KMS-11 (cell line): Measurements from ENCODE around the gene NKAIN2.

Source experiments
- H2AFZ ChIP-seq: fragments of 200-600 bp; sonication (generic); 2 replicates; pipeline ENCODE4 v1.6.1; 2016; ENCODE audit warnings: antibody characterized with exemption, mixed run types, low read depth
- H3K27ac ChIP-seq: fragments of 200-600 bp; sonication (generic); 2 replicates; pipeline ENCODE4 v1.6.1; 2016; ENCODE audit warnings: mild to moderate bottlenecking, mixed run types
- H3K27me3 ChIP-seq: fragments of 200-600 bp; sonication (generic); 2 replicates; pipeline ENCODE4 v1.6.1; 2017; ENCODE audit warnings: mild to moderate bottlenecking, low read depth, mixed run types, moderate library complexity; ENCODE audit not compliant: insufficient read depth
- H3K36me3 ChIP-seq: fragments of 200-600 bp; sonication (generic); 2 replicates; pipeline ENCODE4 v1.6.1; 2017; ENCODE audit warnings: mild to moderate bottlenecking, mixed run types; ENCODE audit not compliant: insufficient read depth
- H3K4me1 ChIP-seq: fragments of 200-600 bp; sonication (generic); 2 replicates; pipeline ENCODE4 v1.6.1; 2016; ENCODE audit warnings: mild to moderate bottlenecking, low read depth, mixed run types; ENCODE audit not compliant: poor library complexity, severe bottlenecking
- H3K4me2 ChIP-seq: fragments of 200-600 bp; sonication (generic); 2 replicates; pipeline ENCODE4 v1.7.0; 2016; ENCODE audit warnings: mild to moderate bottlenecking, mixed run types
- H3K4me3 ChIP-seq: fragments of 200-600 bp; sonication (generic); IDR thresholded peaks from 2 replicates; pipeline ENCODE4 v1.6.1; 2017; ENCODE audit warnings: low read depth, low read length, mixed read lengths; ENCODE audit not compliant: insufficient read depth
- H3K79me2 ChIP-seq: fragments of 200-600 bp; sonication (generic); 2 replicates; pipeline ENCODE4 v1.6.1; 2016; ENCODE audit warnings: low read depth, mixed run types; ENCODE audit not compliant: insufficient read depth
- H3K9ac ChIP-seq: fragments of 200-600 bp; sonication (generic); 2 replicates; pipeline ENCODE4 v1.6.1; 2016; ENCODE audit warnings: mild to moderate bottlenecking, mixed run types
- H4K20me1 ChIP-seq: fragments of 200-600 bp; sonication (generic); 2 replicates; pipeline ENCODE4 v1.6.1; 2016; ENCODE audit warnings: mild to moderate bottlenecking, mixed run types; ENCODE audit not compliant: insufficient read depth
- TF ChIP-seq, protein P1 (sequence below): fragments of 200-600 bp; sonication (generic); conservative IDR thresholded peaks from 2 replicates; pipeline ENCODE4 v1.6.1; 2017; ENCODE audit warnings: low read depth, mild to moderate bottlenecking, antibody characterized with exemption, low read length, moderate library complexity, mixed read lengths

NKAIN2 gene

GRCh38 chr6:123945386-123945785 is 141.7 kb downstream of the NKAIN2 start:
- Histone ChIP-seq H4K20me1 (no peaks in the 10 kb centered on the region), H3K27ac (no peak overlapping the region), H3K4me1 (no peaks in the 10 kb centered on the region), H3K9ac (no peak overlapping the region), H3K27me3 (no peaks in the 10 kb centered on the region), H2AFZ (no peak overlapping the region), H3K36me3 (no peaks in the 10 kb centered on the region), H3K79me2 (no peaks in the 10 kb centered on the region), H3K4me3 (no peak overlapping the region), H3K4me2 (no peak overlapping the region)
- TF ChIP-seq, protein P1, sequence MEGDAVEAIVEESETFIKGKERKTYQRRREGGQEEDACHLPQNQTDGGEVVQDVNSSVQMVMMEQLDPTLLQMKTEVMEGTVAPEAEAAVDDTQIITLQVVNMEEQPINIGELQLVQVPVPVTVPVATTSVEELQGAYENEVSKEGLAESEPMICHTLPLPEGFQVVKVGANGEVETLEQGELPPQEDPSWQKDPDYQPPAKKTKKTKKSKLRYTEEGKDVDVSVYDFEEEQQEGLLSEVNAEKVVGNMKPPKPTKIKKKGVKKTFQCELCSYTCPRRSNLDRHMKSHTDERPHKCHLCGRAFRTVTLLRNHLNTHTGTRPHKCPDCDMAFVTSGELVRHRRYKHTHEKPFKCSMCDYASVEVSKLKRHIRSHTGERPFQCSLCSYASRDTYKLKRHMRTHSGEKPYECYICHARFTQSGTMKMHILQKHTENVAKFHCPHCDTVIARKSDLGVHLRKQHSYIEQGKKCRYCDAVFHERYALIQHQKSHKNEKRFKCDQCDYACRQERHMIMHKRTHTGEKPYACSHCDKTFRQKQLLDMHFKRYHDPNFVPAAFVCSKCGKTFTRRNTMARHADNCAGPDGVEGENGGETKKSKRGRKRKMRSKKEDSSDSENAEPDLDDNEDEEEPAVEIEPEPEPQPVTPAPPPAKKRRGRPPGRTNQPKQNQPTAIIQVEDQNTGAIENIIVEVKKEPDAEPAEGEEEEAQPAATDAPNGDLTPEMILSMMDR, result no peak

DNA sequence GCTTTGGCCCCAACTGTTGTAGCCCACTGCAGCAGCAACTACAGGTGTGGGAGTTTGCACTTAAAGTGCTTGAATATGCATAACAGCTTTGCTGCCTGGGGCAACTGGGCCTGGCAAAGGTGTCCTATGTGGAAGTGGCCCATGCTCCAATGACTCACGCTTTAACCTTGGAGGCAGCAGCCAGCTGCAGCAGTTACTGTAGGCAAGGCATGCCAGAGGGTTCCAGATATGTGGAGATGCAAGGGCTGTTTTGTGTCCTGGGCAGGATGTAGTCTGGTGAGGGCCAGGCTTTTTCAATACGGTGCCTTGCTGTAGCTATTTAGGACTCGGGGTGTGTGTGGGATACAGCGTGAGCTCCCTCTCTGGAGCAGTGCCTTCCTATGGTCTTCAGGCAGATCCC is 150.3 kb downstream of the NKAIN2 start:
- H4K20me1 ChIP-seq, result no peaks in the 10 kb centered on the region
- H2AFZ ChIP-seq, result no peak overlapping the region
- TF ChIP-seq, protein P1, result no peak
- H3K4me1 ChIP-seq, result no peaks in the 10 kb centered on the region
- H3K79me2 ChIP-seq, result no peaks in the 10 kb centered on the region
- no peak overlapping the region for H3K27ac ChIP-seq
- no peaks in the 10 kb centered on the region for H3K27me3 ChIP-seq
- no peak overlapping the region for H3K4me2 ChIP-seq
- H3K9ac ChIP-seq, result no peak overlapping the region
- no peaks in the 10 kb centered on the region for H3K36me3 ChIP-seq
- H3K4me3 ChIP-seq, result no peak overlapping the region

- Histone ChIP-seq H3K27ac (no peak overlapping the region), H4K20me1 (no peaks in the 10 kb centered on the region), H3K27me3 (no peaks in the 10 kb centered on the region), H3K4me1 (no peaks in the 10 kb centered on the region), H3K36me3 (no peaks in the 10 kb centered on the region), H2AFZ (no peak overlapping the region), H3K4me2 (no peak overlapping the region), H3K4me3 (no peak overlapping the region), H3K79me2 (no peaks in the 10 kb centered on the region), H3K9ac (no peak overlapping the region)
- TF ChIP-seq, protein P1, result no peak
These were observed 153.0 kb downstream of the NKAIN2 start for GRCh38 chr6:123956492-123957139.

GRCh38 chr6:123962508-123962907 is 158.8 kb downstream of the NKAIN2 start:
- TF ChIP-seq, protein P1, result no peak
- Histone ChIP-seq H3K27me3 (no peaks in the 10 kb centered on the region), H3K36me3 (no peaks in the 10 kb centered on the region), H3K79me2 (no peaks in the 10 kb centered on the region), H4K20me1 (no peaks in the 10 kb centered on the region), H3K9ac (no peak overlapping the region), H3K4me2 (no peak overlapping the region), H3K27ac (no peak overlapping the region), H2AFZ (no peak overlapping the region), H3K4me3 (no peak overlapping the region), H3K4me1 (no peaks in the 10 kb centered on the region)
